NCI-H460 (cell line): ENCODE measurements around the gene AP3M1. TPM values are rescaled to one million over a fixed set of nuclear protein-coding genes. Genes with fewer than 3 reads are reported as not detected.

Source experiments
- DNase-seq: peaks from one replicate; pipeline ENCODE4 v3.0.0-alpha.2; 2016; ENCODE audit warnings: low read depth; ENCODE audit errors: extremely low read depth
- total RNA-seq: library from RNA; depleted of rRNA; stranded (reverse); fragments of >200 nt; shearing (Covaris generic); gene quantifications from 2 replicates; pipeline ENCODE4 v1.2.3, GENCODE V29; 2014; rRNA removed

The AP3M1 gene
- total RNA-seq, 1 experiment from 2014 or later, result 60.6 TPM

DNA sequence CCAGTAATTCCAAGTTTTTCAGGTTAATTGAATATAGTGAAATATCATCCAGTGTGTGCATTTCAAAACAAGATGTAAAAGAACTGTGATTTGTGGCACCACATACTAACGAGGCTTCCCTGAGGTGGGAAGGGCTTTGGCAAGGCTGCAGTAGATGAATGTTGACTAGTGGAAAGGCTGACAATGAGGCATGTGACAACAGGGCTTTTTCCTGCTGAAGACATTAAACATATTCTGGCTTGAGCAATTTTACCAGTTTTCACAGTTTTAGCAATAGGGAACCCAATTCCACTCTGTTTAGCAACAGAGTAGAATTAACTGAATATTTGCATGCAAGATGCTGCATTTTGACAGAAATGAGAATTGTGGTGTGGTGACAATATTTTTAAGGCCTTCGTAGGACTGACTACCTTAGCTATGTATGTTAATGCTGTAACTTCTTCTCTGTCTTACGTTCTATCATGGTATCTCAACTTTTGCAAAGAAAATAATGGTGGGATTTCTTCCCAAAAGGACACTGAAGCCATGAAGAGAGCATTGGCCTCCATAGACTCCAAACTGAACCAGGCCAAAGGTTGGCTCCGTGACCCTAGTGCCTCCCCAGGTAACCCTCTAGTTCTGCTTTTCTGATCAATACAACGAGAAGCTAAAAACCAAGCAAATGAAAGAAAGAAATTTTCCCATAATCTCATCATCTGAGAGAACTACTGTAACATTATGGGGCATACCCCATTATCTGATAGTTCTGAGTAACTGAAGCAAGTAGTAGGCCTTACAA, 68.5 kb downstream of the AP3M1 start:
- DNase-seq, result no peak

DNA sequence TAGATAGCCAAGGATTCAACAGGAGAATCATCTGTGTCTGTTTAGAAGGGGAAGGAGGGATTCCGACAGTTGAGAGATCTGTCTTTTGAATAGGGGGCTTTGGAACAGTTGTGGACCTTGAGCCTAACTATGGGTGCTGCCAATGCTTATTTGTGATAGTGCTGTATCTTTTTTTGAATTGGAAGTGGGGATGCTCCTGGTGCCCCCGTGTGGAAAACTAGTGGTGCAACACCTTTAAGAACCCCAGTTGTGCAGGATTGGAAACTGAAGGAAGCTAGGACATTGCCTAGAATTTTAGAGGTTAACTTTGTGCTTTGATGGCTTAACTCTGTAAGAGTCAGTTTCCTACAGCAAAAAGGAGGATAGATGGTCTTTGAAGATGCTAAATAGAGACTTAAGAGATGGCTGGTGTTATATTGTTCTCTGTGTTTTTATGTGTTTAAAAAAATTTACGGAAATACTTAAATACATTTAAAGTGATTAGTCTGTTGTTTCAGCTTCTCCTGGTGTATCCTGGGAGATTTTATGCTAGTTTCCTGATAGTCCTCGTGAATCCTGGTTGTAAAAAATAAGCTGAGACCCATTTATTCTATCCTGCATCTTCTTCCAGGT, 69.3 kb downstream of the AP3M1 start:
- peak; percentile 61 for DNase-seq

DNA sequence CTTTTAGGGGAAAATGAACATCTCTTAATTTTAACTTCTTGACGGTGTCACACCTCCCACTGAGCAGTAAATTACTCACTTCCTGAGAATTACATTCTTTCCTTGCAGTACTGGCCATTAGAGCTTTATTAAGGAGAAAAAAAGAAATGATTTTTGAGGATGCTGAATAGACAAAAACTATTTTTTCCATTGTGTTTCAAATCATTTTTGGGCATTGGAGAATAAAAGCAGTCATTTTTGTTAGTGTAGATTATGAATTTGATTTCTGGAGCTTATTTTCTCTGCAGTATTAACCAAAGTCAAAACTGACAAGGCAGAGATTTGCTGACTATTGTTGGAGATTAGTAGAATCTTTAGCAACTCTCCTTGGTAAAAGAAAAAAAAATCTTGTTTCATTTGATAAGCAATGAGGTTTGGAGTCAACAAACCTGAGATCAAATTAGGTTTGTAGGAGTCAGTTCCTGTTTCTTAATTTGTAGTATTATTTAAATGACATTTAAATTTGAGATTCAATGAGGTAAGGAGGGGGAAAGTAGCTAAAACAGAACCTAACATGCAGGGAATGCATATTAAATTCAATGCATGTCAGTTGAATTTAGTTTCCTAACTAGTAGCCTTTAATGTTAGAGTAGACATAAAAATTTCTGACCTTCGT, 70.6 kb downstream of the AP3M1 start:
- DNase-seq, result no peak

DNA sequence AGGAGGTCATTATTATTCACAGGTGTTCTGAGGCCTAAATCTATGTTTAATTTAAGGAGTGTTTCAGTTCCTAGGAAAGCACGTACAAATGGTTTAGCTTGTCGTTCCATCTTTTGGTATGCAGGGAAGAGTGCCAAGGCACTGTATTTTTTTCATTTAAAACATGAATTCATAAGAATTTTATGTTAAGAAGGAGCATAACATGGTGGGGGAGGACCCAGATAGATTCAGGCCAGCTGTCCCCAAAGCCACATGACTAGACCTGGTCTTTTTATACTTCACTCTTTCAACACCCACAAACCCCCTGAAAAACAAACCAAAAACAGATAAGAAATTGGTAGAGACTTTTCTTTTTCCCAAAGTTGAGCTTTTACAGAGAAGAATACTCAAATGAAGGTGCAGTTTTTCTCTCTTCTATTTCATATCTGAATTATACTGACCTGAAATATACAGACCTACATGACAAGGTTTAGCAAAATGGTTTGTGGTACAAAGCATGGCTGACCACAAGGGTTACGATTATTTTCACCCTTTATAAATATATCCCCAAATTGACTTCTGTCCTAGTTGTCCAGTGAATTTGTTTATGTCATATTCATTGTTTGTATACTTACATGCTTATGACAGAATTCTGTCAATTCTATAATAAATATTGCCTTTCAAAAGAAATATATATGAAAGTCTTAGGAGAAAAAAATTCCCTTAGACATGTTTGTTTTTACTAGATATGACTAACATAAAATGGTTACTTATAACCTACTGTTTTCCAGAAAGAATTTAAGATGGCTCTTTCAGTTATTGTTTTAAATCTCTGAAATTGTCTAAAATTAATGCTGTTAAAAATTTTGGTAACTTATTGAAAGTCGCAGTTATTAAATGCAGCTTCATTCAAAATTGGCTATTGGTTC, 71.3 kb downstream of the AP3M1 start:
- DNase-seq, result no peak

DNA sequence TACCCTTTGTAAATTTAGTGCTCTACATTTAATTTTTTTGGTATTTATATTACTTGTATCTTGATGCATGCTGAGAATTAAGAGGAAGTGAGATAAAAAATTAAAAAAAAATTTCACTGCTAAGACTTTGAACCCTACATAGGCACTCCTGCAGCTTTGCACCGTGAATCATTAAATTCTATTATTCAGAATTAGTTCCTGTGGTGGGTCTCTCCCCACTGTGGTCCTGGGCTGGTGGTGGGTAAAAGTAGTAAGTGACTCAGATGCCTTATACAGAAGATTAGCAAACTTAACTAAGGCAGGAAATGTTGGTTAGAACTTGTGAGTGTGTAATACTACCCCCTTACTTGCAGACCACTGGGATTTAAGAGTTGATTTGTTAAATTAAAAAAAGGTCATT, 72.6 kb downstream of the AP3M1 start:
- no peak for DNase-seq

DNA sequence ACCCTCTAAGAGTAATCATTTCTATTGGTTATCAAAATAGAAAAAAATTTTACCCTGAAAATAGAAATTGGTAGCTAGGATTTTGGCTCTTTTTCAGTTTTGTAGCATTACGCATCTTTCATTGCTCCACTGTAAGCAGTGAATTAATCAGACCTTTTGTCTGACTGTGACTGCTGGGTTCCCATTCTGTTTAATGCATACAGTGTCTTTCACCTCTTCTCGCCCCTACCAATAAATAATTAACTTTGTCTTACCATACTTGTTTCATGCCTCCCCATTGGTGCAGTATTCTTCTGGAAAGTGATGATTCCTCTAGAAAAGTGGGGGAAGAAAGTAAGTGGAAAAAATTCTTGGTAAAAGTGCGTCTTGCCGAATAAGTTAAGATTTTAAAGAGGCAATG, 73.2 kb downstream of the AP3M1 start:
- no peak for DNase-seq

DNA sequence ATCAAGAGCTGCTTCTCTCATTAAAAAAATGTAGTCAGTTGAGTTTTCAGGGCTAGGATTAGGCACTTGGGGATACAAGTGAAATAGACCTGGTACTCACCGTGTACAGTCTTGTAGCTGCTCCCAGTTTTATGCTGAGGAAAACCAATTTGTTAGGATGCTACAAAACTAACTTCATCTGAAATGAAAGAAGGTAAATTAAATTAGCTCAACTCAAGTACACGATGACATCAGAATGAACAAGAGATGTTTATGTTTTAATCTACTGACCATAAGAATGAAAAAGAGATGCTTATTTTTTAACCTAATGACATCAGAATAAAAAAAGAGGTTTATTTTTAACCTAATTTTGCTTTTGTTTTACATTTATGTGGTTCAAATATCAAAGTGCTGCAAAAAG, 73.7 kb downstream of the AP3M1 start:
- DNase-seq, result no peak

DNA sequence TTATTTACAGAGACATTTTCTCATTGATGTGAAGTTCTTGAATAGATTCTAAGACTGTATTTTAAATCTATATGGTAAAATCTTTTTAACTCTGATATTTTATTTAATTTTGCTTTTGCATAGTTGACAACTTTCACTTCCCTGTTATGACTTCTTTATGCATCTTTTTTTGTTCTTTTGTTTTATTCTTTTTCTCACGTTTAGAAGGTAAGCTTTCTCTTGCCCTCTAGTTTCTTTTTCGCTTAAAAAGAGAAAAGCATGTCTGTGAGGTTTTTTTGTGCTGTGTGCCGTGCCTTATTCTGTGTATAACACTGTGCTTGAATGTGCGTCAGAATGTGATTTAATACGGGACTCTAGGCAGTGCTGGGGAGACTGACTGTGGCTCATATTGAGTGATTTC, 74.7 kb downstream of the AP3M1 start:
- DNase-seq, result no peak

DNA sequence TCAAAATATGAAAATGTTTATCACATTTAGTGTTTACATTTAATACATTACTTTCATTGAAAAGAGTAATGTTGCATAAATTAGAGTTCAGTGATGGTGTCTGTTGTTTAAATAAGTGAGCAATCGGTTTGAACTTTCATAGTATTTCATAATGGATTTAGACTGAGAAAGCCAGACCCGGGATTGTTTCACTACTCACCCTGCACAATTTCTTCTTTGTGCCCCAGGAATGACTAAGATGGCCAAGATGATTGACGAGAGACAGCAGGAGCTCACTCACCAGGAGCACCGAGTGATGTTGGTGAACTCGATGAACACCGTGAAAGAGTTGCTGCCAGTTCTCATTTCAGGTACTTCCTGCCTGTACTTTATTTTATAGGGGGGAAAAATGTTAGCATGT, 78.1 kb downstream of the AP3M1 start:
- DNase-seq, result peak; percentile 60

DNA sequence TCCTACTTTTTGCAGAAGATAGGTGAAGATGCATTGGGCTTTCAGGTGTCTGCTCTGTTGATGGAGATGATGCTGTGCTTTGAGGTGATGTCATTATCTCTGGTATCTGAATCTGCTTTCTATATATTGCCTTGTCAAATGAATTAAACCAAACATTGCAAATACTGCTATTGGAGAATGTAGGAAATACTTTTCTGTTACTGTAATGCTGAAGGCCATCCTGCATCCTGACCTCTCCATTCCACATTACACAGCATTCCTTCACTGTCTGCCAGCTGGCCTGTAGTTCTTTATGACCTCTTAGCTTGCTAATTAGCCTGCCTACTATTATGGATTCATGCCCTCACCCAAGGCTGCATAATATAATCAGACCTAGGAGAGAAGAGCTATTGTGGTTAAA, 79.5 kb downstream of the AP3M1 start:
- DNase-seq, result no peak

Other genes with a start within 250 kb of the AP3M1 start
- gene PLAU, start 239.7 kb downstream of the AP3M1 start, total RNA-seq, result 9.5 and 10.3 TPM in 2 replicates
- 73.9 and 75.7 TPM in 2 replicates for gene VCL, start 152.7 kb downstream of the AP3M1 start, total RNA-seq
- gene ADK, start 393 bp upstream of the AP3M1 start, total RNA-seq, result 41.2 and 50.2 TPM in 2 replicates